ENCODE results near the gene GALNT6.

GRCh38 chr12:51413149-51413548, 21.9 kb upstream of the GALNT6 start:
- TF ChIP-seq CTCF (IDR thresholded peaks at IDR 0.05): no peak
- TF ChIP-seq EZH2 (IDR thresholded peaks at IDR 0.05): no peak
- TF ChIP-seq EZH2phosphoT487 (IDR thresholded peaks at IDR 0.05): no peak
